ENCODE data around the gene SMIM8.

DNA sequence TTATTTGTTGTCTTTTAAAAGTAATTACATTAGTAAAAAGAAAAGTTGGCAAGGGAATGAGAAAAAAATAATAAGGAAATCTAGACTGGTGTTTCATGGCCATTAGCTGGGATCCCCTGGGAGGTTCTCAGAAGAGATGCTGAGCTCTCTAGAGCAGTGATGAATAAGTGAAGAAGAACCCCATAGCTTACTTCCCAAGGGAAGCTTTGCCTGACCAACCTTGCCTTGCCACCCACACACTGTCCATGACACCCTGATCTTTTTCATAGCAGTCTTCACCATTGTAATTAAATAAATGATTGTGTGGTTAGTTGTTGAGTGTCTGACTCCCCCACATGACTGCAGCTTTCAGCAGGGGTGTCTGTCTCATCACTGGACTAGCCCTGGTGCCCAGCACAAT, 28.1 kb downstream of the SMIM8 start:
- TF ChIP-seq CTCF (IDR thresholded peaks at IDR 0.05; ENCODE audit: borderline replicate concordance, extremely low read depth, low read length, poor library complexity, severe bottlenecking), result no peak
- no peak for TF ChIP-seq EZH2 (IDR thresholded peaks at IDR 0.05; ENCODE audit: borderline replicate concordance, low read depth, low read length, severe bottlenecking)
